ENCODE results near the gene HES3.

HES3 gene

DNA sequence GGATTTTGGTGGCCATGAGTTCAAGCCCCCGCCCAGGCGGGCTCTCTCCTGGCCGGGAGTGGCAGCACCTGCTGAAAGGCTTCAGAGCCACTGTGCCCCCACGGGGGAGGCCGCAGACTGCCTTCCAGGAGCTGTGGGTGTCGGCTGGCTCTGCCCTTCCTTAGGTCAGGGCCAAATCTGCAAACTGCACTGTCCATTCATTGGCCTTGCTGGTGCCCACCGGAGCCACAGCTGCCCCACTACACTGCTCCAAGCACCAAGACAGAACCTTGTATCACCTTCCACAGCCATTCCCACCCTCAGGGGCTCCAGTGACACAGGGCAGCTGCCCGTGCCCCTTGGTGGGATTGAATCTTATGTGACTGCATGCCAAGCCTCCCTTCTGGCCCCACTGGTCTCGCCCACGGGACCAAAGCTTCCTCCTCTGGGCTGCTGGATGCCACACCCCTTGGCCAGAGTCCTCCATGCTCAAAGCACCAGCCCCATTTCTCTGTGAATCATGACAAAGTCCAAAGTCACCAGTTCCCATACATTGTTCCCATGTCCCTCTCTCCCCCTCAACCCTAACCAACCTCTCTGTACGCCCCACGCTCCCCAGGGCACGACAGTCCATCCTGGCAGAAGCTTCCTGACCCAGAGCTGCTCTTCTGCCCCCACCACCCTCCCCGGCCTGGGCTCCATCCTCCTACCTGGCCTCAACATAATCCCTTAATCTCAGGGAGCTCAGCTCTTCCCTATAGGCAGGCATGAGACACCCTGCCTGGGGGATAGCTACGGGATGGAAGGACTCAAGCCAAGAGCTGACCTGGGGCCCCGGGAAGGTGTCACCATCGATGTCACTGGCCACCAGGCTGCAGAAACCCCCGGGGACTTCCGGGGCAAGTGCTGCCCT is 37.8 kb downstream of the HES3 start:
- no peak for DNase-seq

DNA sequence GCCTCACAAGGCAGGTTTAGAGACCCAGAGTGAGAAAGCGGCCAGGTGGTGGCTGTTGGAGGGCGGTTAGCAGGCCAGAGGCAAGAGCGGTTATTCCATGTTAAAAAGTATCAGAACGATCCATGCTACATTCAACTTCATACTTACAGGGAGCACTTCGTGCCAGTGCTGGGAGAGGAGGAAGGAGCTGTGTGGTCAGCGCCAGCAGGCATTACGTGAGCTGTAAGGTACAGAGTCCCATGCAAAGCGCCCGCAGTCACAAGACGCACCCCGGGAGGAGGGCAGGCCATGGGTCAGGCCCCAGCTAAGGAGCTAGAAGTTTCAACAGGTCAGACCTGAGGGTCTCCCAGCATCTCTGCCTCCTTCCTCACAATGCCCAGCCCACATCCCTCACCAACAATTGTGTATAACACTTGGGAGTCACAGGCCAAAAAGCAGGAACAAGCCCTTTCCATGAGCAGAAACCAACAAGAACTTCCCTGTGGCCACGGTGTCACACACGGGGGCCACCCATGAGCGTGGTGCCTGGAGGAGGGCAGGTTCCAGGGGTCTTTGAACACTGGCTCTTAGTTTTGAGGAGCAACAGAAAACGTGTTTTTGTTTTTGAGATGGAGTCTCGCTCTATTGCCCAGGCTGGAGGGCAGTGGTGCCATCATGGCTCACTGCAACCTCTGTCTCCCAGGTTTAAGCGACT is 38.7 kb downstream of the HES3 start:
- DNase-seq = no peak

DNA sequence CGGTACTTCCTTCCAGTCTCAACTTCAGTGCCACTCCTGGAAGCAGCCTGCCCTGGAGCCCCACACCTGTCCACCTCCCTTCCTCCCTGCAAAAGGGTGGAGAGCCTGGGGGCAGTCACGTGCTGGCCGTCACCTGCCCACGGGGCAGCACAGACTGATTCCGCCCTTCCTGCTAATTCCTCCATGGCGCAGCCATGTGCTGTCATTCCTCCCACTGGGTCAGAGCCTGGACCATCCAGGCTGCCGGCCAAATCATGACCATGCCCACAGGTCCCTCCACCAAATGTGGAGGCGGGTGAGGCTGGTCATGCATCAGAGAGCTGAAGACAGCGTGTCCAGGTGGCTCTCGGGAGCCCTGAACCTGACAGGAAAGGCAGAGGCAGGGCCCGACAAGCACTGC is 41.4 kb downstream of the HES3 start:
- no peak for DNase-seq

DNA sequence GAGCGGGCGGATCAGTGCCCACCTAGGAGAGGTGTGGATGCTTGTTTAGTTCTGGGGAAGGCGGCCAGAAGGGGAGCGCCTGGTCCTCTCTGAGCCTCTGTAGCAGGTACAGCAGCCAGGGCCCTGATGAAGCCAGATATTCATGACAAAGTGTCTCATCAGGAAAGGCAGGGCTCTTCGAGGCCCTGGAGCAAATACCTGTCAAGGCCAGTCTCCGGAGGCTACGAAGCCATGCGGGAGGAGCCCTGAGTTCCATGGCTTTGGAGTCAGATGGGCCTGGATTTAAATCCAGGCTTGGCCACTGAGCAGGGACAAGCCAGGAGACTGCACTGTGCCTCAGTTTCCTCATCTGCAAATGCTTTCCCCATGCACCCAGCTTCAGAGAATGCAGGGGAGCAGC is 42.3 kb downstream of the HES3 start:
- DNase-seq = no peak

DNA sequence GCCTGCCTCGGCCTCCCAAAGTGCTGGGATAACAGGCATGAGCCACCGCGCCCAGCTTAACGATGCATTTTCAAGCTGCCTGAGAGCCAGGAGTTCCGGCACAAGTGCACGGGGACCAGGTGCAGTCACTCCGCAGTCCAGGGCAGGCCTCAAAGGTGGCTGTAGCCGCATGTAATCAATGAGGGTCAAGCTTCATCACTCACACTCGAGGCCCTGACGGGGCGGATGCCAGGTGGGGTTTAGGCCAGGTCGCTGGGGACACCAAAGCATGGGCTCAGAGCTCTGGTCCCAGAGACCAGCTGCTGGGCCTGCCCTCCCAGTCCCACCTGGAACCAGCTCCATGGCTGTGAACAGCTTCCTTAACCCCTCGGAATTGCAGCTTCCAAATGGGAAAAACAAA is 43.0 kb downstream of the HES3 start:
- DNase-seq = no peak

DNA sequence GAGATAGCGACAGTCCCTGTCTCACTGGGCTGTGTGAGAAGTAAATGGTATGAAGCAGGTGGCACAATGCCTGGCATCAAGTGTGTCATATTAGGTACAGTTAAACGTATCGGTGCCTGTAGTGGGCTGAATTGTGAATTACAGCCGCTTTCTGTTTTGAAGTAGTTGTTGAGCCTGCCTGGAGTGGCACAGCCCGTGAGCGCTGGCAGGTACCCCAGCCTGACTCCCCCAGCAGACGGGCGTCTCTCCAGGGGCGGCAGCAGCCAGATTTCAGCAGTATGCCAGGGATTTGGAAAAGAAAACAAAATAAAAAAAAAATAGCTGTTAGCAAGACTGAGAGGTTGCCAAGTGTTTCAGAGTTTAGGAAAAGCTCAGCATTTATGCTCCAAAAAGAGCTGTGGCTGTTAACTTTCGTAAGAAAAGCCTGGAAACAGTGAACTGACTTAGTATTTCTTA is 43.5 kb downstream of the HES3 start:
- no peak for DNase-seq

DNA sequence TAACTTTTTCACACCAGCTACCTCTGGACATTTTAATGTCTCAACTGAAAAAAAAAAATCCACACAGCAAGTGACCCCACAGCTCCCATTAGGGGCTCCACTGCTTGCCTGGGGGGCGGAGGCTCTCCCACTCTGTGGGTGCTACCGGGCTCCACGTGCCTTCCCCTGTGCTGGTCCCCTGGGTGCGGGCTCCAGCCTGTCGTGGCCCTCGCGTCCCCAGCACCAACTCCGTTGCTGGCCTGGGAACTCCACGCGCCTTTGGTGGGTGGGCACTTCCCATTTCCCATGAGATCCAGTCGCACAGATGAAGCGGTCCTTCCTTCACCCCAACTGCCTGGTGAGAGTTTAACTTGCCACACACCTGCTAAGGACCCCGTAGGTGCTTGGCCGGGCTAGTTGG is 44.0 kb downstream of the HES3 start:
- DNase-seq = no peak

DNA sequence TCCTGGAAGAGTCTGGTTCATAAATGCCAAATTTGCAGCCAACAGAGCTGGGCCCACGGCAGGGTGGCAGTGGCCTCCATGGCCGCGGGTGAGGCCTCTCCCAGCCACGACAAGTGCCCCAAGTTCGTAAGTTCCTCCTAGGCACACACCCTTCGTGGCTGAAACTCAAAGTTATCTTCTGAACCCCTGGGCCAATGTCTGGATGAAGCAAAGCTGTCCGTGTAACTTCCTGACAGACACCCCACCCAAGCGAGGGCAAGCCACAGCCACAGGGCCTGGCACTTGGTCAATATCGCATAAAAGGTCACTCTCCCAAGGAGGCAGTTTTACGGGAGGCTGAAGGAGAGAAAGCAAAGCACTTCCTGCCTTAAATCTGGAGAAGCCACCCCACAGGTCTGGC is 44.7 kb downstream of the HES3 start:
- no peak for DNase-seq

DNA sequence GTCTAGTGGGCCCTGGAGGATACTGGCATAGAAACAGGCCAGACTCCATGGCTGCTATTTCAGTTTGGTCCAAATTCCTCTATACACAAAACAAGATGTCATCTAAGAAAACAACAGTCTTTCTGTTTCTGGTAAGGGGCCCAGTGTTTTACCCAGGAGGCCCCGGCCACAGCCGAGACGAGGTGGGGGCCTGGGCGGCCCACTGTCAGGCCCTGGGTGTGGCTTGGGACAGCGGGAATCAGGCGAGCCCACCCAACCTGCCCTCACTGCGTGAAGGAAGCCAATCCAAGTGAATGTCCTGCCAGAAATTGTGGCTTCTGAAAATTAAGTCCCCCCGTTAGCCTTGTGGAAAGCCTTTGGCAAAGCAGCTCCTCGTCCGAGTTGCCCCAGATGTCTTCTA is 48.1 kb downstream of the HES3 start:
- DNase-seq = no peak

DNA sequence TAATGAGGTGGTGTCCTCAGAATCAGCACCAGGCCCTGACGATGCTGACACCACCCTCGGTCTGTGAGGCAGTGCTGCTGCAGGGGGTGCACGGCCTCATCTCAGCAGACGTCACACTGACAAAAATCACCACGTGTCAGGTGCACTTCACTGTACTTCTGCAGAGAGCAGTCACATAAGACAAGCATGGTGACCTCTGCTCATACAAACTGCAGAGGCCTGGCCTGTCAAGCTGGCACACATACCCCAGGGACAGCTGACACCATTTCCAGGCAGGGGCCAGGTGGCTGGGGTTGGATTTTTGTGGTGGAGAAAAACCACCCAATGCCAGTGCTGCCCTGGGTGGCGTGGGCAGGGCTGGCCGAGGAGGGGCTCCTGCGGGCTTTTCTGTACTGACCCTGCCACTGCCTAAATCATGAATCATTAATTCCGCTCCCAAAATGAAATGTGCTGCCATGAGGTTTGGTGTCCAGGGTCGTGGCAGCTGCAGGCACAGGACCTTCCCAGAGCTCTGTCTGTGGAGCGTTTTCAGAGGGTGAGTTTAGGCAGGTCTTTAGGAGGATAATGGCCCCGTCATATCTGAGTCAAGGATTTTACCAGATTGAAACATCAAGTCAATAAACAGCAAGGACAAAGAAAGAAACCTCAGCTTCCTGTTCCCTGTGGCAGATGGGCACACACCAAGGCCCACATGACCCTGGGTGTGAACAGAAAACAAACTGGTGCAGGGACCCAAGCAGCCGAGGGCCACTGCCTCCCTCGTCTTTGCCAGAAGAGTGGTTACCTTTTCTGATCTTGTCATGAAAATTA is 50.3 kb downstream of the HES3 start:
- no peak for DNase-seq

DNA sequence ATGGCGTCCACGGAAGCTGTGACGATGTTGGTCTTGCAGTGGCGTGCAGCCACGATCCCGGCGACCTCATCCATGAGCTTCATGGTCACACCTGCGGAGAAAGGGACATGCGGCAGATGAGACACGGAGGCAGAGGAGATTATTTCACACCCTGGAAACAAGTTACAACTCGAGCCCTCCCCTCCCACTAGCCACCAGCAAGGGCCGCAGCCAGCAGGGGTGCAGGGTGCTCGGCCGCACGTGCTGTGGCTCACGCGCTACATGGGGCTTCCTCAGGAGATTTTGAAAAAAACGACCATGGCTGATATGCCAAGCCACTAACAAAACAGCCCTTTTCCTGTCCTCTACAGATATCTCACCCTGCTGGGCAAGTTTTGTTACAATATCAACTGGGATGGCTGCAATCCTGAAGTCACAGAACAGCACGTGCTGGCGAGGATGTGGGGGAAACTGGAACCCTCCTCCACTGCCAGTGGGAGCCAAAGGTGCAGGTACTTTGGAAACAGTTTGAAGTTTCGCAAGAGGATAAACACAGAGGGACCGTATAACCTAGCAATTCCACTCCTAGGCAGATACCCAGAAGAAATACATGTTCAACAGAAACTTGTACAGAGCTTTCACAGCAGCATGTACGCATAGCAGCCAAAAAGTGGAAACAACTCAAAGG is 51.0 kb downstream of the HES3 start:
- no peak for DNase-seq

All from stimulated activated CD4-positive, alpha-beta T cell treated with anti-CD3 and anti-CD28 coated beads, Interleukin-15, amount 100 ng/mL, for 24 hours (primary cell).